HepG2 (cell line): ENCODE data around the gene COPZ1. TPM values are rescaled to one million over a fixed set of nuclear protein-coding genes. Genes with fewer than 3 reads are reported as not detected.

Experiments
- AGO2 ChIP-seq: fragments of 200-400 bp; formaldehyde crosslinking; optimal IDR thresholded peaks from 2 replicates; pipeline ENCODE3; 2017; ENCODE audit warnings: mild to moderate bottlenecking, low read depth, low read length, moderate library complexity
- CHD2 ChIP-seq: IDR thresholded peaks from 2 replicates; pipeline ENCODE4 v1.6.1; 2011; ENCODE audit warnings: low read depth, low read length, improper control_type of control experiment
- HDAC2 ChIP-seq: sonication (generic); formaldehyde crosslinking; IDR thresholded peaks from 2 replicates; pipeline ENCODE4 v1.4.0; 2020; ENCODE audit warnings: missing genetic modification reagents
- HHEX ChIP-seq: IDR thresholded peaks from 2 replicates; pipeline ENCODE4 v1.6.1; 2016; ENCODE audit warnings: control low read depth
- HNRNPH1 ChIP-seq: fragments of 200-400 bp; formaldehyde crosslinking; optimal IDR thresholded peaks from 2 replicates; pipeline ENCODE3; 2017; ENCODE audit warnings: mild to moderate bottlenecking, low read depth, low read length
- MAFK ChIP-seq, 2 experiments: IDR thresholded peaks in 1 of 2; conservative IDR thresholded peaks in 1 of 2; 2 replicates each; pipeline ENCODE4 v1.6.1; 2011; ENCODE audit warnings: improper control_type of control experiment in 2 of 2, low read length in 2 of 2
- NR2C2 ChIP-seq: sonication (generic); formaldehyde crosslinking; IDR thresholded peaks from 2 replicates; pipeline ENCODE4 v1.4.0; 2020; ENCODE audit warnings: missing genetic modification reagents, mild to moderate bottlenecking, moderate library complexity, borderline replicate concordance
- XRCC5 ChIP-seq: fragments of 200-400 bp; formaldehyde crosslinking; optimal IDR thresholded peaks from 2 replicates; pipeline ENCODE3; 2017; ENCODE audit warnings: mild to moderate bottlenecking, low read length
- ZNF737 ChIP-seq: sonication (generic); formaldehyde crosslinking; IDR thresholded peaks from 2 replicates; pipeline ENCODE4 v1.5.0; 2020; ENCODE audit warnings: missing genetic modification reagents, mild to moderate bottlenecking, borderline replicate concordance
- ZNF776 ChIP-seq: sonication (generic); formaldehyde crosslinking; IDR thresholded peaks from 2 replicates; pipeline ENCODE4 v1.4.0; 2020; ENCODE audit warnings: mild to moderate bottlenecking, missing genetic modification reagents
- polyA plus RNA-seq, 8 experiments: library from polyadenylated mRNA; depleted of rRNA in 3 of 8; stranded (reverse) in 7 of 8; unstranded in 1 of 8; fragments of >200 nt; fragmentation: Illumina TruSeq in 4 of 8; extraction: Trizol in 4 of 8; gene quantifications; 2 replicates each; pipeline versions ENCODE4 v1.2.1 to v1.2.3, GENCODE V29; 2011 to 2016; ENCODE audit warnings: low read depth in 4 of 8, missing spikeins in 1 of 8, mixed read lengths in 1 of 8; ENCODE audit not compliant: insufficient read depth in 1 of 8
- total RNA-seq, 5 experiments: library from RNA; depleted of rRNA; stranded (reverse); fragments of >200 nt; fragmentation: Illumina TruSeq; extraction: Trizol; gene quantifications; 2 replicates each; pipeline ENCODE4 v1.2.3, GENCODE V29; 2016; ENCODE audit warnings: low read depth in 1 of 5
- TF ChIP-seq, protein P1 (sequence below): sonication (generic); formaldehyde crosslinking; IDR thresholded peaks from 2 replicates; pipeline ENCODE4 v1.5.0; 2020; ENCODE audit warnings: mild to moderate bottlenecking, missing genetic modification reagents, borderline replicate concordance
- TF ChIP-seq, protein P2 (sequence below): sonication (generic); formaldehyde crosslinking; IDR thresholded peaks from 2 replicates; pipeline ENCODE4 v1.4.0; 2020; ENCODE audit warnings: missing genetic modification reagents
- TF ChIP-seq, protein P3 (sequence below): sonication (generic); formaldehyde crosslinking; IDR thresholded peaks from 2 replicates; pipeline ENCODE4 v1.9.0; 2022; ENCODE audit warnings: missing genetic modification reagents, mild to moderate bottlenecking, borderline replicate concordance
- TF ChIP-seq, protein P4 (sequence below): sonication (generic); formaldehyde crosslinking; IDR thresholded peaks from 2 replicates; pipeline ENCODE4 v1.4.0; 2020; ENCODE audit warnings: mild to moderate bottlenecking, missing genetic modification reagents
- TF ChIP-seq, protein P5 (sequence below): sonication (generic); formaldehyde crosslinking; conservative IDR thresholded peaks from 2 replicates; pipeline ENCODE4 v1.5.0; 2020; ENCODE audit warnings: missing genetic modification reagents
- TF ChIP-seq, protein P6 (sequence below): sonication (generic); formaldehyde crosslinking; IDR thresholded peaks from 2 replicates; pipeline ENCODE4 v1.4.0; 2020; ENCODE audit warnings: mild to moderate bottlenecking, missing genetic modification reagents

The COPZ1 gene
- total and polyA plus RNA-seq, 2 of the 13 experiments (the other 11 are each of a cell fraction or from before 2014, with no cell fraction given): 125 to 184 TPM

DNA sequence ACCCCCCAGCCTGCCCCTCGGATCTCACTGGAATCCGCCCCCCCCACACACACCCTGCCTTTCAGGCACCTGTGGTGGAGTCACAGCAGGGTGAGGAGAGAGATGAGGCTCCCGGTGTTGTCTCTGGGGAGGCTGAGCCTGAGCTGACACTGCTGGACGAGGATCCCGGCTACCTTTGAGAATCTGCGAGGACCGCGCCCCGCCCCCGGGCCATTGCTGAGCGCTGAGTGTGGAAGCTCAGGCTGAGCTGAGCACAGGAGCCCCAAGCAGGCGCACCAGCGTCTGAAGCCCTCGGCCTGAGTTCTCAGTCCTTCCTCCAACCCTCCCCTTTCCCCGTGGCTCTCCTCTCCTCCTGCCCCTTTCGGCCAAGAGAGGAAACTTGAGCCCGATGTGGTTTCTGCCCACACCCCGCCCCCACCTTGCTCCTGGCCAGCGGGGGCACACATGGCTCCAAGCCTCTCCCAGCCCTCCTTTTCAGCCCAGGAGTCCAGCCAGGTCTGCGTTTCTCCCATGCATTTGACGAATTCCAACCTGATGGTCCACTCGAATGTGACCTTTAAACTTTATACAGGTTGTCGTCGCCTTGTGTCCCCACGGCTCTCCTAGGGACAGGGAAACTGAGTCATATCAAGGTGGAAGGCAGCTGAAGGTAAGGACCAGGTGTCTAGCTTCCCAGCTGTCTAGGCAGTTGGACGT, 24.1 kb upstream of the COPZ1 start, which contains the start of gene NFE2 (continued):
- TF ChIP-seq, protein P1, sequence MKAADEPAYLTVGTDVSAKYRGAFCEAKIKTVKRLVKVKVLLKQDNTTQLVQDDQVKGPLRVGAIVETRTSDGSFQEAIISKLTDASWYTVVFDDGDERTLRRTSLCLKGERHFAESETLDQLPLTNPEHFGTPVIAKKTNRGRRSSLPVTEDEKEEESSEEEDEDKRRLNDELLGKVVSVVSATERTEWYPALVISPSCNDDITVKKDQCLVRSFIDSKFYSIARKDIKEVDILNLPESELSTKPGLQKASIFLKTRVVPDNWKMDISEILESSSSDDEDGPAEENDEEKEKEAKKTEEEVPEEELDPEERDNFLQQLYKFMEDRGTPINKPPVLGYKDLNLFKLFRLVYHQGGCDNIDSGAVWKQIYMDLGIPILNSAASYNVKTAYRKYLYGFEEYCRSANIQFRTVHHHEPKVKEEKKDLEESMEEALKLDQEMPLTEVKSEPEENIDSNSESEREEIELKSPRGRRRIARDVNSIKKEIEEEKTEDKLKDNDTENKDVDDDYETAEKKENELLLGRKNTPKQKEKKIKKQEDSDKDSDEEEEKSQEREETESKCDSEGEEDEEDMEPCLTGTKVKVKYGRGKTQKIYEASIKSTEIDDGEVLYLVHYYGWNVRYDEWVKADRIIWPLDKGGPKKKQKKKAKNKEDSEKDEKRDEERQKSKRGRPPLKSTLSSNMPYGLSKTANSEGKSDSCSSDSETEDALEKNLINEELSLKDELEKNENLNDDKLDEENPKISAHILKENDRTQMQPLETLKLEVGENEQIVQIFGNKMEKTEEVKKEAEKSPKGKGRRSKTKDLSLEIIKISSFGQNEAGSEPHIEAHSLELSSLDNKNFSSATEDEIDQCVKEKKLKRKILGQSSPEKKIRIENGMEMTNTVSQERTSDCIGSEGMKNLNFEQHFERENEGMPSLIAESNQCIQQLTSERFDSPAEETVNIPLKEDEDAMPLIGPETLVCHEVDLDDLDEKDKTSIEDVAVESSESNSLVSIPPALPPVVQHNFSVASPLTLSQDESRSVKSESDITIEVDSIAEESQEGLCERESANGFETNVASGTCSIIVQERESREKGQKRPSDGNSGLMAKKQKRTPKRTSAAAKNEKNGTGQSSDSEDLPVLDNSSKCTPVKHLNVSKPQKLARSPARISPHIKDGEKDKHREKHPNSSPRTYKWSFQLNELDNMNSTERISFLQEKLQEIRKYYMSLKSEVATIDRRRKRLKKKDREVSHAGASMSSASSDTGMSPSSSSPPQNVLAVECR (CRISPR knock-in tag): peak; percentile 49; the same call in 1 of the 2 replicates
- TF ChIP-seq NR2C2 (CRISPR knock-in tag) (peak; percentile 56), AGO2 (peak; percentile 64), HDAC2 (CRISPR knock-in tag) (no peak), ZNF737 (CRISPR knock-in tag) (no peak), XRCC5 (peak; percentile 59), MAFK (conservative IDR thresholded peaks at IDR 0.05 in 1 of 2, IDR thresholded peaks at IDR 0.05 in 1 of 2; ENCODE audit: low read length in 2 of 2) (no peak), ZNF776 (CRISPR knock-in tag) (0 out of 2 replicates have a peak, but pooled peaks have one; percentile 44), HHEX (0 out of 2 replicates have a peak, but pooled peaks have one; percentile 14), HNRNPH1 (peak; percentile 15), CHD2 (no peak)
- TF ChIP-seq, protein P2, sequence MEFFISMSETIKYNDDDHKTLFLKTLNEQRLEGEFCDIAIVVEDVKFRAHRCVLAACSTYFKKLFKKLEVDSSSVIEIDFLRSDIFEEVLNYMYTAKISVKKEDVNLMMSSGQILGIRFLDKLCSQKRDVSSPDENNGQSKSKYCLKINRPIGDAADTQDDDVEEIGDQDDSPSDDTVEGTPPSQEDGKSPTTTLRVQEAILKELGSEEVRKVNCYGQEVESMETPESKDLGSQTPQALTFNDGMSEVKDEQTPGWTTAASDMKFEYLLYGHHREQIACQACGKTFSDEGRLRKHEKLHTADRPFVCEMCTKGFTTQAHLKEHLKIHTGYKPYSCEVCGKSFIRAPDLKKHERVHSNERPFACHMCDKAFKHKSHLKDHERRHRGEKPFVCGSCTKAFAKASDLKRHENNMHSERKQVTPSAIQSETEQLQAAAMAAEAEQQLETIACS: no peak
- TF ChIP-seq, protein P3, sequence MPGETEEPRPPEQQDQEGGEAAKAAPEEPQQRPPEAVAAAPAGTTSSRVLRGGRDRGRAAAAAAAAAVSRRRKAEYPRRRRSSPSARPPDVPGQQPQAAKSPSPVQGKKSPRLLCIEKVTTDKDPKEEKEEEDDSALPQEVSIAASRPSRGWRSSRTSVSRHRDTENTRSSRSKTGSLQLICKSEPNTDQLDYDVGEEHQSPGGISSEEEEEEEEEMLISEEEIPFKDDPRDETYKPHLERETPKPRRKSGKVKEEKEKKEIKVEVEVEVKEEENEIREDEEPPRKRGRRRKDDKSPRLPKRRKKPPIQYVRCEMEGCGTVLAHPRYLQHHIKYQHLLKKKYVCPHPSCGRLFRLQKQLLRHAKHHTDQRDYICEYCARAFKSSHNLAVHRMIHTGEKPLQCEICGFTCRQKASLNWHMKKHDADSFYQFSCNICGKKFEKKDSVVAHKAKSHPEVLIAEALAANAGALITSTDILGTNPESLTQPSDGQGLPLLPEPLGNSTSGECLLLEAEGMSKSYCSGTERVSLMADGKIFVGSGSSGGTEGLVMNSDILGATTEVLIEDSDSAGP (CRISPR knock-in tag): peak; percentile 84; the same call in 1 of the 2 replicates
- TF ChIP-seq, protein P4, sequence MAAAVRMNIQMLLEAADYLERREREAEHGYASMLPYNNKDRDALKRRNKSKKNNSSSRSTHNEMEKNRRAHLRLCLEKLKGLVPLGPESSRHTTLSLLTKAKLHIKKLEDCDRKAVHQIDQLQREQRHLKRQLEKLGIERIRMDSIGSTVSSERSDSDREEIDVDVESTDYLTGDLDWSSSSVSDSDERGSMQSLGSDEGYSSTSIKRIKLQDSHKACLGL (CRISPR knock-in tag): 0 out of 2 replicates have a peak, but pooled peaks have one; percentile 64
- TF ChIP-seq, protein P5, sequence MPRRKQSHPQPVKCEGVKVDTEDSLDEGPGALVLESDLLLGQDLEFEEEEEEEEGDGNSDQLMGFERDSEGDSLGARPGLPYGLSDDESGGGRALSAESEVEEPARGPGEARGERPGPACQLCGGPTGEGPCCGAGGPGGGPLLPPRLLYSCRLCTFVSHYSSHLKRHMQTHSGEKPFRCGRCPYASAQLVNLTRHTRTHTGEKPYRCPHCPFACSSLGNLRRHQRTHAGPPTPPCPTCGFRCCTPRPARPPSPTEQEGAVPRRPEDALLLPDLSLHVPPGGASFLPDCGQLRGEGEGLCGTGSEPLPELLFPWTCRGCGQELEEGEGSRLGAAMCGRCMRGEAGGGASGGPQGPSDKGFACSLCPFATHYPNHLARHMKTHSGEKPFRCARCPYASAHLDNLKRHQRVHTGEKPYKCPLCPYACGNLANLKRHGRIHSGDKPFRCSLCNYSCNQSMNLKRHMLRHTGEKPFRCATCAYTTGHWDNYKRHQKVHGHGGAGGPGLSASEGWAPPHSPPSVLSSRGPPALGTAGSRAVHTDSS (CRISPR knock-in tag): no peak
- TF ChIP-seq, protein P6, sequence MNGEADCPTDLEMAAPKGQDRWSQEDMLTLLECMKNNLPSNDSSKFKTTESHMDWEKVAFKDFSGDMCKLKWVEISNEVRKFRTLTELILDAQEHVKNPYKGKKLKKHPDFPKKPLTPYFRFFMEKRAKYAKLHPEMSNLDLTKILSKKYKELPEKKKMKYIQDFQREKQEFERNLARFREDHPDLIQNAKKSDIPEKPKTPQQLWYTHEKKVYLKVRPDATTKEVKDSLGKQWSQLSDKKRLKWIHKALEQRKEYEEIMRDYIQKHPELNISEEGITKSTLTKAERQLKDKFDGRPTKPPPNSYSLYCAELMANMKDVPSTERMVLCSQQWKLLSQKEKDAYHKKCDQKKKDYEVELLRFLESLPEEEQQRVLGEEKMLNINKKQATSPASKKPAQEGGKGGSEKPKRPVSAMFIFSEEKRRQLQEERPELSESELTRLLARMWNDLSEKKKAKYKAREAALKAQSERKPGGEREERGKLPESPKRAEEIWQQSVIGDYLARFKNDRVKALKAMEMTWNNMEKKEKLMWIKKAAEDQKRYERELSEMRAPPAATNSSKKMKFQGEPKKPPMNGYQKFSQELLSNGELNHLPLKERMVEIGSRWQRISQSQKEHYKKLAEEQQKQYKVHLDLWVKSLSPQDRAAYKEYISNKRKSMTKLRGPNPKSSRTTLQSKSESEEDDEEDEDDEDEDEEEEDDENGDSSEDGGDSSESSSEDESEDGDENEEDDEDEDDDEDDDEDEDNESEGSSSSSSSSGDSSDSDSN (CRISPR knock-in tag): peak; percentile 31; the same call in 1 of the 2 replicates
